Breast epithelium (tissue), 4 donors: ENCODE results near the gene SLC6A19. TPM values are rescaled to one million over a fixed set of nuclear protein-coding genes. Genes with fewer than 3 reads are reported as not detected.
A peak's percentile ranks its signal among the peaks of the same experiment; 100 is the strongest.

Experiments
- DNase-seq, 2 donors: peaks; one replicate each; pipeline ENCODE4 v3.0.0-alpha.2; 2019; ENCODE audit warnings: low spot score in 2 of 2
- H3K27ac ChIP-seq, 2 donors: fragments of 200-600 bp; sonication (generic) in 1 of 2; one replicate each; pipeline ENCODE4 v1.5.1; 2016 to 2019; ENCODE audit warnings: mild to moderate bottlenecking in 1 of 2
- H3K27me3 ChIP-seq, 2 donors: fragments of 200-600 bp; sonication (generic) in 1 of 2; one replicate each; pipeline versions ENCODE4 v1.5.1 to v1.6.0; 2017 to 2019; ENCODE audit warnings: control low read depth in 1 of 2, mild to moderate bottlenecking in 1 of 2
- H3K36me3 ChIP-seq: fragments of 200-600 bp; one replicate; pipeline ENCODE4 v1.5.1; 2019
- H3K4me1 ChIP-seq, 2 donors: fragments of 200-600 bp; sonication (generic); one replicate each; pipeline ENCODE4 v1.5.1; 2016 to 2019; ENCODE audit warnings: control low read depth in 1 of 2
- H3K4me3 ChIP-seq, 3 donors: fragments of 200-600 bp; sonication (generic); 1 replicate in 2 of 3; 2 replicates in 1 of 3; pipeline ENCODE4 v1.5.1; 2016 to 2019; ENCODE audit warnings: mild to moderate bottlenecking in 3 of 3, moderate library complexity in 2 of 3
- H3K9me3 ChIP-seq, 2 donors: fragments of 200-600 bp; sonication (generic) in 1 of 2; one replicate each; pipeline ENCODE4 v1.5.1; 2016 to 2019; ENCODE audit warnings: control low read depth in 1 of 2
- CTCF ChIP-seq, 3 donors: fragments of 450-650 bp; IDR thresholded peaks; one replicate each; pipeline ENCODE4 v1.5.1; 2016 to 2017; ENCODE audit warnings: antibody characterized with exemption in 3 of 3, mild to moderate bottlenecking in 3 of 3, moderate library complexity in 3 of 3
- POLR2A ChIP-seq: fragments of 450-650 bp; IDR thresholded peaks from one replicate; pipeline ENCODE4 v1.6.1; 2016; ENCODE audit warnings: antibody characterized with exemption, mild to moderate bottlenecking, moderate library complexity
- POLR2AphosphoS5 ChIP-seq, 3 donors: sonication (generic); formaldehyde crosslinking; IDR thresholded peaks; one replicate each; pipeline ENCODE4 v1.6.1; 2017; ENCODE audit warnings: antibody characterized with exemption in 3 of 3
- intact Hi-C: fragments of 100-400 bp; cut with DNase I; formaldehyde crosslinking; loops from one replicate; pipeline ENCODE4 v1.15.1; 2023; ENCODE audit warnings: low total_unique reads
- total RNA-seq, 3 donors: library from RNA; depleted of rRNA; stranded (reverse); fragments of >200 nt; gene quantifications; one replicate each; pipeline ENCODE4 v1.1.0, GENCODE V29; 2016

The SLC6A19 gene
- total RNA-seq, 3 donors from 2014 or later, result not detected

- no peaks in the 10 kb centered on the region for H3K36me3 ChIP-seq
- peak overlapping the region; percentile 85 to 93 for H3K27ac ChIP-seq
- no peak for DNase-seq
- H3K27me3 ChIP-seq, result no peaks in the 10 kb centered on the region
- intact Hi-C loops, result no loop called here
- no peaks in the 10 kb centered on the region for H3K9me3 ChIP-seq
- H3K4me3 ChIP-seq, result peak overlapping the region in 2 of 3 donors; percentile 24 to 54
- peaks cover 0 to 10% of the 10 kb centered on the region in 2 donors for H3K4me1 ChIP-seq
- TF ChIP-seq CTCF (IDR thresholded peaks at IDR 0.05), result no peak
- no peak for TF ChIP-seq POLR2AphosphoS5 (IDR thresholded peaks at IDR 0.05)
- no peak for TF ChIP-seq POLR2A
Measured at GRCh38 chr5:1162276-1162675, 39.1 kb upstream of the SLC6A19 start.

- H3K9me3 ChIP-seq, result no peaks in the 10 kb centered on the region
- H3K4me1 ChIP-seq, result peaks cover 0 to 12% of the 10 kb centered on the region in 2 donors
- TF ChIP-seq POLR2A, result no peak
- no peak for TF ChIP-seq CTCF (IDR thresholded peaks at IDR 0.05)
- TF ChIP-seq POLR2AphosphoS5 (IDR thresholded peaks at IDR 0.05), result no peak
- H3K4me3 ChIP-seq, result no peak overlapping the region
- H3K27me3 ChIP-seq, result no peaks in the 10 kb centered on the region
- H3K36me3 ChIP-seq, result no peaks in the 10 kb centered on the region
- no peak for DNase-seq
- H3K27ac ChIP-seq, result no peak overlapping the region
- intact Hi-C loops, result no loop called here
Measured at GRCh38 chr5:1162751-1163150, 38.6 kb upstream of the SLC6A19 start.

- no peaks in the 10 kb centered on the region for H3K36me3 ChIP-seq
- no peak overlapping the region for H3K4me3 ChIP-seq
- H3K9me3 ChIP-seq, result no peaks in the 10 kb centered on the region
- DNase-seq, result no peak
- TF ChIP-seq CTCF (IDR thresholded peaks at IDR 0.05) (no peak), POLR2AphosphoS5 (IDR thresholded peaks at IDR 0.05) (no peak), POLR2A (no peak)
- intact Hi-C loops, result no loop called here
- H3K27me3 ChIP-seq, result no peaks in the 10 kb centered on the region
- no peak overlapping the region for H3K27ac ChIP-seq
- peaks cover 0 to 15% of the 10 kb centered on the region in 2 donors for H3K4me1 ChIP-seq
Measured at GRCh38 chr5:1163366-1163765, 38.0 kb upstream of the SLC6A19 start.

- Histone ChIP-seq H3K9me3 (no peaks in the 10 kb centered on the region), H3K27ac (no peak overlapping the region), H3K27me3 (no peaks in the 10 kb centered on the region), H3K4me3 (no peak overlapping the region), H3K36me3 (no peaks in the 10 kb centered on the region), H3K4me1 (peaks cover 0 to 15% of the 10 kb centered on the region in 2 donors)
- no peak for DNase-seq
- TF ChIP-seq CTCF (IDR thresholded peaks at IDR 0.05), result no peak
- TF ChIP-seq POLR2A, result no peak
- TF ChIP-seq POLR2AphosphoS5 (IDR thresholded peaks at IDR 0.05), result no peak
- intact Hi-C loops, result no loop called here
Measured at GRCh38 chr5:1163879-1164278, 37.5 kb upstream of the SLC6A19 start.

- H3K27me3 ChIP-seq, result no peaks in the 10 kb centered on the region
- no peaks in the 10 kb centered on the region for H3K36me3 ChIP-seq
- no peak for TF ChIP-seq CTCF (IDR thresholded peaks at IDR 0.05)
- TF ChIP-seq POLR2A, result no peak
- TF ChIP-seq POLR2AphosphoS5 (IDR thresholded peaks at IDR 0.05), result no peak
- no peak overlapping the region for H3K4me3 ChIP-seq
- intact Hi-C loops, result loop anchor here (5.0 kb wide), 1 partner anchor 487 kb away; no protein-coding TSS in a partner anchor
- H3K27ac ChIP-seq, result no peak overlapping the region
- no peak for DNase-seq
- peaks cover 0 to 15% of the 10 kb centered on the region in 2 donors for H3K4me1 ChIP-seq
- H3K9me3 ChIP-seq, result no peaks in the 10 kb centered on the region
Measured at GRCh38 chr5:1164696-1165630, 36.4 kb upstream of the SLC6A19 start.
